ENCODE measurements around the gene PTPRZ1. TPM values are rescaled to one million over a fixed set of nuclear protein-coding genes. Genes with fewer than 3 reads are reported as not detected.

The PTPRZ1 gene
- 31.5 TPM for total RNA-seq

DNA sequence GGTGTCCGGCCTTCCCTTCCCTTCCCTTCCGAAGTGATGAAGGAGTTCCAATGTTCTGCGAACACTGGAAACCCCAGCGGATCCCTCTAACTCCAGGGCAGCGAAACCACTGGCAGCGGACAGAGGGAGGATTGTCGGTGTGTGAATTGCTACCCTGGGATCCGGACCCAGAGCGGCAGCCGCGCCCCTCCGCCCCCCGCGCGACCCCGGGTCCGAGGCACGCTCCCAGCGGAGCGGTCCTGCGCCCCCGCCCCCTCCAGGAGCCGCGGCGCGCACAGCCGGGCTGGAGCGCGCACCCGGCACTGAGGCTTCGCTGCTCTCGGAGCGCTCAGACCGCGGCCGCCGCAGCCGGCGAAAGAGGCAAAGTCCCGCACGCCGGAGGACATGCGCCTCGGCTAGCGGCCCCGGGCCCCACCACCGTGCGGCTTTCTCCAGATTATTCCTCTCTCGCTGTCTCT is at the start of gene PTPRZ1:
Gene PTPRZ1, plus strand, starts transcription at position 331 of the 458 bp plus-strand sequence. CDS start 339 bp downstream, outside the sequence.
- peak; percentile 70 for DNase-seq

DNA sequence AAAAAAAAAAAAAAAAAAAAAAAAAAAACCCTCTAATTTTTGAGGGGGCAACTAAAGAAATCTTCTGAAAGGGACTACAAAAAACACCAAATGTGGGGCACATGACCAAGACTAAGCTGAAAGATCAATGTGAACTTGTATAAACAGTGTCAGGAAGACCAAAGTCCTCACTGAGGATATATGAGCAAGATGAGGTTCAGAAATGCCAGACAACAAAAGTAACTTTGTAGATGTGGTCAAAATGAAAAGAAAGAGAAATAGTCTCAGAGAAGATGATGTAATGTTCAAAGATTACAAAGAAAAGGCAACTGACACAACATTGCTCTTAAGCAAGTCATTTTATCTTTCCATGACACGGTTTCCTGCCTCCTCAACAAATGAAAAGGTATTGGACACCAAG is 48.7 kb upstream of the PTPRZ1 start:
- no peak for DNase-seq

DNA sequence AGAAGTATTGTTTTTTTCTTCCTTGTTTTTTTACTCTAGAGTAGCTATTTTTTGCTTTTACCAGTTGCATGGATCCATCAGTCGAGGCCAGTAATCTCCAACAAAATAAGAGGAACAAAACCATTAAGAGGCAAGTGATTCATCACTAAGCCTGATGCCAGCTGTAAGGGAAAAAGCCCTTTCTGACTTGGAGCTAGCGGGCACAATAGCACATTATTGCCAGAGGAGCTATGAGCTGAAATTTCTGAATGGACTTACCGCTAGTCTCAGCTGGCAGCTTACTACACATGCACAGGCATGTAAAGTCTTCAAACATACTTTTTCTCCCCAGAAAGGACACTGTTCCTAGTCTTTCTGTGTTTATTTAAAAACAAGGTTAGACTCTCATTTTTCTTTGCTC is 41.6 kb upstream of the PTPRZ1 start:
- DNase-seq: peak; percentile 58

DNA sequence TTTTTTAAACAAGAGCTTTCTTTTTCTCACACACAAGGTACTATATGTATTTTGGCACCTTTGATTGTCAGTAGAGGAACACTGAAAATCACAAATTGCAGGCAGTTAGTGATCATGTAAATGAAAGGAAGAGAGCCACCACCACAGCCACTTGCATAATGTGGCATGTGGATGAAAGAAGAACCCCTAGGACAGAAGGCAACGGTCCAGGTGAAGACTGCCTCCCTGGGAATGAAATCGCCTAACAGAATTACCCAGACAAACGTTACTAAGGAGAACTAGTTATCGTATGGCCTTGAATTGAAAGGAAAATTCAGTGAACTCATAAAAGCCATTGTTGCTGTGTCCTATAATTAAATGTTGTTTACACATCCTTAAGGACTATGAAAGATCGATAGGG is 41.2 kb upstream of the PTPRZ1 start:
- DNase-seq: no peak

DNA sequence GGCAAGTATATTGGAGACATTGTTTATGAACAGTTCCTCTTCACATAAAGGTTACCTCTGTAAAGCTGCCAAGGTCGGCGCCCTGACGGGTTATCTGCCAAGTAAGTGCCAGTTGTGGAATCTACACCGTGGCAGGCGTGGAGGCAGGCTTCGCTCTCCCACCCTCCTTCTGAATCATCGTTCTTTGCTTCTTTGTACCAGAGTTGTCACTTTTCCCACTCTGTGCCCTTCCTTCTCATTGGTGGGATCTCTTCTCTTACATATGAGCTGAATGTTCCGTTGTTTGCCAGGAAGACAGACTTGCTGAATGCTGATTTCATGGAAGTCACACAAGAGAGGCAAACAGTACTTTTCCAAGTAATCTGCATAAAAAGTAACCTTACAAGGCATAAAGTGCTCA is 40.6 kb upstream of the PTPRZ1 start:
- peak; percentile 42 for DNase-seq

DNA sequence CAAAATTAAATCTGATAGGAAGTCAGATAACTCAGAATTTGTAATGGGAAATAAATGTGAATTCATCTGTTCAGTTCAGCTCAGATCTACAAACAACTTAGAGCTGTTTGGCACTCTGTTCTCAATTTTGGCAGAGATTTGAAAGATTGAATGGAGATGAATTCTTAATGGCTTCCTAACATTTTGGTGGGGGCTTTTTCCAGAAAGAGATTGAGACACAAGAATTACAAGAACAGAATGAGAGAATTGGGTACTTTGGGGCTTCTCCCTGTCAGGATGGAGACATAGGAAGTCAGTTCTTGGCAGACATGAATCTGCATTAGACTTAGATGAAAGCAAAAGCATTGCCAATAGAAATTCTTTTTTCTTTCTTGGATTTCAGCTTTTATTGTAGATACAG is 39.0 kb upstream of the PTPRZ1 start:
- DNase-seq: peak; percentile 7

DNA sequence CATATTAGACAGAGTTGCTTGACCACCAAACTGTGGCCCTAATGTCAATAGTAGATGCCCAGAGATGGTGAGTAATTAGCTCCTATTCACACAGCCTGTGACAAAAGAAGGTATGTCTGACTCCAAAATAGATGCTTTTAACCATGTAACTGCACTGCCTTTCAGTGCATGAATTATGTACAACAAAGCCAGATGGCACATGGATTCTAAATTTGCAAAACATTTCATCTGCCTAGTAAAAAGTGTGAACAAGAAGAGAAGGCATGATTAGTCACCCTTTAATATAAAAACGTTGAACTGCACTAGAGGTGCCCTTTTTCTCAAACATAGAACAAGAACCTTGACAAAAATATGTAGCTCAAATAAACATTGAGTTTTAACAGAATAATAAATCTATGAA is 35.5 kb upstream of the PTPRZ1 start:
- no peak for DNase-seq

DNA sequence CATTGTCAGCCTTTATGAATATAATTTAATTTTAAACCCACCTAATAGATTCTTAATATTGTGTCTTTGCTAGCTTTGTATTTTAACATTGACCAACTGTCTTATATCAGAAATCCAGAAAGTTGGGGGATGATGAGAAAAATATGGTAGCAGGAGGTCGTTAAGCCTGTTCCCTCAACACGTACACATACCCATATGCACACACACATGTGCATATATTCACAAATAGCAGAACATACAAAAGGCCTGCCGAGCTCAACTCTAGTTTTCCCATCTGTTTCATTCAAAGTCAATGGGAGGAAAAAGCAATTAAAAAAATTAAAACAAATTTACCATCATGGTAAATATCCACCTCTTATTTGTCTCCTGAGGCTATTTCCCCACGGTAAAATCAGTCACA is 25.9 kb upstream of the PTPRZ1 start:
- no peak for DNase-seq

DNA sequence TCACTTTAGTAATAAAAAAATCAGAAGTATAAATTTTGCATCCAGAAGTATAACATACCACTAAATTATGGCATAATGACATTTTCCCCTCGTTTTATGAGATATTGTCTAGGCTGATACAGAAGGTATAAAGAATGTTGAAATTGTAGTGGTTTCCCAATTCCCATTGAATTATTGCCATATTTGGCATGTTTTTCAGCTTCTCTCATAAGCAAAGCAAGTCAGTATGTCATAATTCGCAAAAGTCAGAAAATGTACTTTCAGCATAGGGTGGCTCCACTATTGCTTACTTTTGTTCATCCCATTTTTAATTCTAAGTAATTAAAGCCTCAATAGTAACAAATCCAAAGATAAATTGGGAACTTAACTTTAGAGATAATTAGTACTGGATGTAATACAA is 19.7 kb upstream of the PTPRZ1 start:
- DNase-seq: no peak

DNA sequence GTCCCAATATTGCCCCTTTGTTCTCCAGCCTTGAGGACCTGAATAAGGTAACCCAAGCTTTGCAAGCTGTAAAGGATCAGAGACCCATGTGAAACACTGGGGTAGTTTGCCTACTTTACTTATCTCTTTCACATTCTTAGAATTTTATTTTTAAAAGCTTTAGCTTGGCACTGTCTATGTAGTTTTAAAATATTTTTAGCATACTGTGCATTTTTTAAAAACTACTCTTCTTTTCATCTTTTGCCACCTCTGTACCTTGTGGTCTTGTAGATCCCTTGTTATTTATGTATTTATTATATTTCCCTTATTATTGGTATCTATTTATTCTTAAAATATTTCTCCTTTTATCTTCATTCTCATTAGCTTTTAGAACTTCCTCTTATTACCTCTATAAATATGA is 12.0 kb upstream of the PTPRZ1 start:
- no peak for DNase-seq

DNA sequence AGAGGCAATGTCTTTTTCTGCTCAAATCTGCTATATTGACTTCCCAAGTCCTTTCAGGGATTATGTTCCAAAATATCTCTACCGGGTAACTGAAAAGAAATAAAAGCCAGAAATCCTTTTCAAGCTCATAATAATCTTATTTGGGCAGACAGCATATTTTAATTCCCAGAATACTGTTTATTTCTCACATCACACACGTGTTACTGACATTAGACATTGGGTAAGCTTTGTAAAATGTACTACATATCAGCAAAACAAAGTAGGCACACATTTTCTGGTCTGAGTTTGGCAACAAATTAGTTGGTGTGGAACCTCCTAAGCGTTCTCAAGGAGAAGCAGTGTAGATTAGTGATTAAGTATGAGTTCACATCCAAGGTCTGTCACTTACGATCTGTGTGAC is 10.4 kb upstream of the PTPRZ1 start:
- no peak for DNase-seq

DNA sequence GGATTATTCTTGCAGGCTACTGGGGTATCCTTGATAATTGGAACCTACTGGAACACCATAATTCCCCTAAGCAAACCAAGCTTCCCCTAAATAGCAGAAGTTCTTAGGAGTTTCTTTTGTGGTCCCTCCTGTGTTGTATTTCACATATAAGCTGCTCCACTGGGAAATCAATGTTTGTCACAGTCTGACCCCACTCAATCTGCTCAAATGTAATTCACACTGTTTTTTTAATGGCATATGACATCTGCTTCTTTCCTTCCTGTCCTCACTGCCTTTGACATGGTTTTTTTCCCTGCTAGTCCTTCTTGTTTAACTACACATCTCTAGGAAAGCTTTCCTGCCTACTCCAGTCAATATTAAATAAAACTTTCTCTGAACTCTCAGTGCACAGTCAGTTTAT is 1.8 kb upstream of the PTPRZ1 start:
- no peak for DNase-seq

DNA sequence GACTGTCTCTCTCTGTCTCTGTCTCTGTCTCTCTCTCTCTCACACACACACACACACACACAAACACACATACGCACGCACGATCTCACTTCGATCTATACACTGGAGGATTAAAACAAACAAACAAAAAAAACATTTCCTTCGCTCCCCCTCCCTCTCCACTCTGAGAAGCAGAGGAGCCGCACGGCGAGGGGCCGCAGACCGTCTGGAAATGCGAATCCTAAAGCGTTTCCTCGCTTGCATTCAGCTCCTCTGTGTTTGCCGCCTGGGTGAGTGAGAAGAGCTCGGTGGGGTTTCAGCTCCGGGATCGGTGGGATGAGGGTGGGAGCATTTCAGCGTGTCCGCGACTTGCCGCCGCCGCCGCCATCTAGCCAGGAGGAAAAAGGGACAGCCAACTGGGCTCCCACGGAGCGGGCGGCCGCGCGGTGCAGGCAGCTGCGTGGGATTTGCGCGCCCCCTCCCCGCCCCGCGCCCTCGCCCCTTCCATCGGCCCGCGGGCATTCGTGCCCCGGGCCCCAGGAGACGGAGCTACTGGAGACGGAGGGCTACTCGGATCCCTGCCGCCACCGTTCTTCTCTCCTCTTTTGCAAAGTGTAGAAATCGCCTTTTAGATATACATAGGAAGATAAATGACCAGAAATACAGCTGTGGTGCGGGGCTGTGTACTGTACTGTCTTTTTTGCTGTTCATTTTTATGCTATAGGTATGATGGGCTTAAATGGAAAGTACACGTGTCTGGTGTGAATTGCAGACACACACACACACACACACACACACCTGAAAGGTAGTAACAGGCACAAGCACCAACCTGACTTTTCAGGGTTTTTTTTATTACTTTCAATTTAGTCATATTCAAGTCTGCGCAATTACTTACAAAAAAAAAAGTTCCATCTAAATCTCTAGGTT is 581 bp downstream of the PTPRZ1 start:
- peak; percentile 46 for DNase-seq

DNA sequence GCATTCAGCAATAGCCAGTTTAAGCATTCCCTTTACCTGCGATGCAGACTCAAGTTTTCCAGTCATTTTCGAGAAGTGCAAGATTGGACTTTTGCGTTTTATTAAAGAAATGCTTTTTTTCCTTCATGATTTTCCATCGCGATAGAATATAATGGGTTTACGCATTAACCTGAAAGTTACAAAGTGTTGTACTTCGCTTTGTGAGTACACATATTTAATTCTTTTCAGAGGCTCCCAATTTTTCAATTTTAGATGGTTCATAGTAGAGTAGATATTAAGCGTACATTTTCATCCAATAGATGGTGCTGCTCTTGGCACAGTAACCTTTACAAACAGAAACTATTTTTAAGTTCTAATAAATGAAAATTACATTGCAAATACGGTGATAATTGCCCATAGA is 1.3 kb downstream of the PTPRZ1 start:
- no peak for DNase-seq

DNA sequence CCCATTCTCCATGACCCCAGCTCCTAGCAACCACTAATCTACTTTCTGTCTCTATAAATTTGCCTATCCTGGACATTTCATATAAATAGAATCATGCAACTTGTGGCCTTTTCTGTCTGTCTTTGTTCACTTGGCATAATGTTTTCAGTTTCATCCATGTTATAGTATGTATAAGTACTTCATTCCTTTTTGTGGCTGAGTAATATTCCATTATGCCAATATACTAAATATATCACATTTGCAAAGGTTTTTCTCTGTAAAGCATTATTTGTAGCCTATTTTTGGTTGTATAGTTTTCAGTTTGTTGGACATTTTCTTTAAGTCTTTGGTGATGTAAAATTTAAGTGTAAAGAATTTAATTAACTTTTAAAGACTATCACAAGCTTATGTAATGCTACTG is 2.2 kb downstream of the PTPRZ1 start:
- no peak for DNase-seq

DNA sequence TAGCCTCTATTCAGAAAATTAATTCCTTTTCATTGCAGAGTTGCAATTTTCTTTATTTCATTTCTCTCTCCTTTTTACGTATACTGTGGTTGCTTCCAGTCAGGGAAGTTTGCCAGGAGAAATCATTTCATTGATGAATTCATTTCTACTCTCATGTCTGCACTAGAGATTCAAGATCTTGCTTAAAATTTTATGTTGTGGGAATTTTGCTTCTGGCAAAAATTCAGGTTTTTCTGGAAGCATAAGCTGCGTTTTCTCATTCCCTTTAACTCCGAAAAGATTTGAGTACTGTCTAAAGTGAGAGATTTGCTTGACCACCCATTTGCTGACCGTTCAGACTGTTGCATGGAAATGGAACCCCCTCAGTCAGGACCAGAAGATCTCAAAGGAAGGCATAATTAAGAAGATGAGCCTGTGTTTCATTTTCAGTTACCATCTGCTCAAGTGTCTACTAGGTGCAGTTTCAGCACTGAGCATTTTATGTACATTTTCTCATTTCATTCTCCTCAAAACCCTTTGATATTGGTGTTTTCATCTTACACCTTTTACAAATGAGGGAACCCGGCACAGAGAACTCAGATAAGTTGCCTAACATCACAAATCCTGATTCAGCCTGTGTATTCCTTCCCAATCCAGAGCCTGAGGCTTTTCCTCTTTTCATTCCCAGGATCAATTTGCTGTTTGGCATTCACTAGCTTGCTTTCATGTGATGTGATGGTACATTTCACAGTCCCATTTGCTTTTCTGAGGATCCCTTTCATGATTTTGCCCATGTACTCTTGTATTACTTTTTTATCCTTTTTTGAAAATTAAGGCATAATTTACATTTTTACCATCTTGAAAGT is 3.9 kb downstream of the PTPRZ1 start:
- DNase-seq: no peak

DNA sequence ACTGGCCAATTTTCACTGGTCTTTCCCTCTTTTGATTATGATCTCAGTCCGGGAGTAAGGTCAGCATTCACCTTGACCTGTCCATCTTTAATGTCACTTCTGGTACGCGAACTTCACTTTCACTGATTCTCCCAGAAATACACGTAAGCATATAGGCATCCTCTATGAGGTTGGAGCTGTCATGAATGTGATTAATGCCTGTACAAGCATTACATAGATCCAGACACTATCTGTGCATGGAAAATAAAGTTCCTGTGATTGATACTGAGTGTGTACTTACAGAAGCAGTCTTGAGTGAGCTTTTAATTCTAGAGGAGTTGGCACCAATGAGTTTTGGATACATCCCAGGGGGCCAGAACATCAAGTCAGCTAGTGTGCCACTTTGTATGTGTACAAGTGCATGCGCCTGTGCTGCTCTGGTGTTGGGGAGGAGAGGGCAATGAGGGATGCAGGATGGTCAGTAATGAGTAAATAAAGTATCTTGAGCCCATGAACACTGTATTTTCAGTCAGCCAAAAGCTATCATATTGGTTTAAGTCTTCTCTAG is 6.0 kb downstream of the PTPRZ1 start:
- DNase-seq: no peak

DNA sequence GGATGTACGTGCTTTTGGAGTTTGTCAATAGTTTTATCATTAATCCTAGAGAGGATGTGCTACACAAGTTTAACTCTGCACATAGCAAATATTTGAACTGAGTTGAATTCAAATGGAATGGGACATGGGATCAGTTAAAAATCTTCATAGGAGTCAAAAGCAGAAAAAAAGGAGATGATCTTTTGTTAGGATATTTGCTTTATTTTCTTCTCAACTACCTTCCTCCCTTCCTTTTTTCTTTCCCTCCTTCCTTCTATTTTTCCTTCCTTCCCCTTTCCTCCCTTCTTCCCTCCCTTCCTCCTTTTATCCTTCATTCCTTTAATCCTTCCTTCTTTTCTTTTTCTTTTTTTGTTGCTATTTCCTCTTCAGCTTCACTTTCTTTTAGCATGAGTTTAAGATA is 6.6 kb downstream of the PTPRZ1 start:
- no peak for DNase-seq

DNA sequence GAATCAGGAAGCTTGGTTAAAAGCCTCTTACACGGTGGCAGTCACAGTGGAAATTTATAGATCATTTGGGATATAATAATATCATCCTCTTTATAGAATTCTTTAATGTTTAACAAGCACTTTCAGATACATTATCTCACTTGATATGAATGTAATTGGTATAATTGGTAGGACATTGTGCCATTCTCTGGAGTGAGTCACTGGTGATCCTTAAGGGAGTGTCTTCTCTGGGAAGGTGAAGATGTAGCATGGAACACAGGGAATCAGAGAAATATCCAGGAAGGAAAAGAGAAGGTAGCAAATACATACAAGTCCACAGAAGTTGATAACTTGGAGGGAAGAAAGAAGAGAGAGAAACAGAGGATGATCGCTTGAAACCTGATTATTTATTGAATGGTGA is 9.8 kb downstream of the PTPRZ1 start:
- no peak for DNase-seq

DNA sequence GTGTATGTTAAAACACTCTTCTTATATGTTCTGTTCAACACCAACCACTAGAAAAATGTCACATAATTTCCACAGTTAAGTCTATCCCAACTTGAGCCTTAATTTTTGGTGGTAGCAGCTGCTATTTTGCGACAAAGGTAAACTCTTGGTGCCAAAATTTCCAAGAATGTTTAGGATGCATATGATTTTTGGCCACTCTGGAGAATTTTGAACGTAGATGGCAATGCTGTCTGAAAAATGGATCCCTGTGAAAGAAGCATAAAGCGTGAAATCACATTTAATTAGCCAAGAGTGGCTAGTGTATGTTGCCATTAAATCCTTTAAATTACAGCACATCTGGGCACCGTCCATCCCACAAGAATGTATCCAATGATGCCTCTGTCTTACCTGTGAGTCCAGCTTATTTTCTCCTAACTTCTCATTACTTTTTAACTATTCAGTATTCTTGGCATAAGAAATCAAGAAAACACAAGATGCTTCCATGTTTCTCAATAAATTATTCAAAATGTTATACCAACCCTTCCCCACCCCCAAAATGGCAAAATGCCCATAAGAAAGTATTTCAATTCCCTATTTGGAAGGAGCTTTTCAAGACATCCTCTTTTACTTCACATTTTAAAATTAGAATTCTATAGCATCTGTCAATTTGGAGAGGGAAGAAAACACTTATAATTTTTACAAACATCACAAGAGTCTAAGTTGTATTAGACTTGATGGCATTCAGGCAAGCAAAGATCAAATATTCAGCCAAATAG is 12.4 kb downstream of the PTPRZ1 start:
- no peak for DNase-seq

DNA sequence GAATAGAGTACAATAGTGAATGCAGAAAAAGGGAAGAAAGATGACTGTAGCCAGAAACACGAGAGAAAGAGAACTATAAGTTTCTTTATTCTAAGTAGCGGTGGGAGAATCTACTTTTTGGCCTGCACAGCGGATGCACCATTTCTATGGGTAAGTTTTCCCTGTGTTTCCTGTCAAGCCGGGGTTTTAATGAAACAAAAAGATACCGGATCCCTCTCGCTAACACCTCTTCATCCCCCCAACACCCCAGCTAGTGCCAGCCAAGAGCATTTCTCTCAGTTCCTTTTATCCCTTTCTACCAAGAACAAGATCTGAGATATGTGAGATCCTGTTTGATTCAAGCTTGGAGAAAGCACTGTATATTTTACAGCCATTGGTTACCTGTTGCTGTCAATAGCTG is 14.7 kb downstream of the PTPRZ1 start:
- DNase-seq: no peak

DNA sequence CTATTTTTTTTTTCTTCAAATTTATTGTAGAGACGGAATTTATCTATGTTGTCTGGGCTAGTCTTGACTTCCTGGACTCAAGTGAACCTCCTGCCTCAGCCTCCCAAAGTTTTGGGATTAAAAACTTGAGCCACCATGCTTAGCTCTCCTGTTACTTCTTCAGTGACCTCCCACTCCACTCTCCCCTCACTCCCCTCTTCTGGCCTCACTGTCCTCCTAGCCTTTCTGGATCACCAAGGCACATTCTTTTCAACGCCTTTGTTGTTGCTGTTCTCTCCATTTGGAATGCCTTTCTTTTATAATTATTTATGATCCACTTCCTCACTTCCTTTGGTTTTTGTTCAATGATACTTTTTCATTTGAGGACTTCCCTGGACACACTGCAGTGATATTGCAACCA is 17.9 kb downstream of the PTPRZ1 start:
- no peak for DNase-seq

Data from tongue (tissue), 2 donors.